Stomach (tissue), 4 donors: ENCODE measurements around the gene USP11.

Source experiments
- POLR2A ChIP-seq, 4 donors: fragments of 450-650 bp; IDR thresholded peaks; one replicate each; pipeline ENCODE4 v1.6.1; 2016; ENCODE audit warnings: antibody characterized with exemption in 4 of 4, control low read depth in 2 of 4, mild to moderate bottlenecking in 1 of 4, moderate library complexity in 1 of 4
- TF ChIP-seq, protein P1 (sequence below), 7 experiments: fragments of 450-650 bp in 4 of 7; fragments of 200-600 bp in 3 of 7; sonication (generic) in 3 of 7; IDR thresholded peaks; one replicate each; pipeline ENCODE4 v1.5.1; 2016 to 2019; ENCODE audit warnings: antibody characterized with exemption in 7 of 7, control low read depth in 2 of 7, mild to moderate bottlenecking in 1 of 7

DNA sequence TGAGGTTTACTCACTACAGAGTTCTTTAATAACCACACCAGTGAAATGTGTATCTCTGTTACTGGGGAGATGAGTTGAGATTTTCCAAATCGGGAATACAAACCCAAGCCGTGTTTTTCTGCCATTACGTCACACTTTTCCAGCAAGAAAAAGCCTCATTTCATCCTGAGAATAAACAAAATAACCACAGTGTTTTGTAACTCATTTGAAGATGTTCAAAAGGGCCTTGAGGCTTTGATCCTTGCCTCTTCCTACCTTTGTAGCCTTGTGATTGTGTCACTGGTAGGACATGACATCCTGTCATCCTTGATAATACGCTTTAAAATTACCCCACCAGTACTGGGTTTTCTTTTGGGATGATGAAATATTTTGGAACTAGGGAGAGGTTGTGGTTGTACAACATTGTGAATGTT is 2.9 kb downstream of the USP11 start:
- TF ChIP-seq POLR2A (IDR thresholded peaks at IDR 0.05), result no peak
- TF ChIP-seq, protein P1, sequence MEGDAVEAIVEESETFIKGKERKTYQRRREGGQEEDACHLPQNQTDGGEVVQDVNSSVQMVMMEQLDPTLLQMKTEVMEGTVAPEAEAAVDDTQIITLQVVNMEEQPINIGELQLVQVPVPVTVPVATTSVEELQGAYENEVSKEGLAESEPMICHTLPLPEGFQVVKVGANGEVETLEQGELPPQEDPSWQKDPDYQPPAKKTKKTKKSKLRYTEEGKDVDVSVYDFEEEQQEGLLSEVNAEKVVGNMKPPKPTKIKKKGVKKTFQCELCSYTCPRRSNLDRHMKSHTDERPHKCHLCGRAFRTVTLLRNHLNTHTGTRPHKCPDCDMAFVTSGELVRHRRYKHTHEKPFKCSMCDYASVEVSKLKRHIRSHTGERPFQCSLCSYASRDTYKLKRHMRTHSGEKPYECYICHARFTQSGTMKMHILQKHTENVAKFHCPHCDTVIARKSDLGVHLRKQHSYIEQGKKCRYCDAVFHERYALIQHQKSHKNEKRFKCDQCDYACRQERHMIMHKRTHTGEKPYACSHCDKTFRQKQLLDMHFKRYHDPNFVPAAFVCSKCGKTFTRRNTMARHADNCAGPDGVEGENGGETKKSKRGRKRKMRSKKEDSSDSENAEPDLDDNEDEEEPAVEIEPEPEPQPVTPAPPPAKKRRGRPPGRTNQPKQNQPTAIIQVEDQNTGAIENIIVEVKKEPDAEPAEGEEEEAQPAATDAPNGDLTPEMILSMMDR (IDR thresholded peaks at IDR 0.05), result no peak
